Stimulated activated CD4-positive, alpha-beta T cell treated with anti-CD3 and anti-CD28 coated beads, Interleukin-2, amount 100 ng/mL, for 4 hours (primary cell): ENCODE results near the gene PLOD3.
A peak's percentile ranks its signal among the peaks of the same experiment; 100 is the strongest.

Experiments used
- DNase-seq: peaks from one replicate; pipeline ENCODE4 v3.0.0-alpha.2; 2020; ENCODE audit warnings: low read depth

PLOD3 gene

GRCh38 chr7:101165958-101166647, 51.3 kb downstream of the PLOD3 start:
- DNase-seq: no peak

GRCh38 chr7:101165075-101165957, 52.1 kb downstream of the PLOD3 start, which contains the start of gene VGF:
Gene VGF (minus strand): TSS chr7:101165569. CDS start chr7:101164843, 726 bp downstream.
- DNase-seq: peak; percentile 87

GRCh38 chr7:101164071-101164840, 53.1 kb downstream of the PLOD3 start:
- no peak for DNase-seq

GRCh38 chr7:101163279-101164070, 53.9 kb downstream of the PLOD3 start:
- peak; percentile 48 for DNase-seq

GRCh38 chr7:101162551-101163278, 54.7 kb downstream of the PLOD3 start:
- no peak for DNase-seq

- no peak for DNase-seq
Measured at GRCh38 chr7:101161692-101162471, 55.5 kb downstream of the PLOD3 start.

- DNase-seq: no peak
Measured at GRCh38 chr7:101160910-101161309, 56.5 kb downstream of the PLOD3 start.

- no peak for DNase-seq
Measured at GRCh38 chr7:101159696-101160674, 57.4 kb downstream of the PLOD3 start.

- no peak for DNase-seq
Measured at GRCh38 chr7:101156866-101157589, 60.4 kb downstream of the PLOD3 start.

- DNase-seq: no peak
Measured at GRCh38 chr7:101156277-101156676, 61.1 kb downstream of the PLOD3 start.
